HG03039 (cell line): ENCODE data around the gene ZNF160.
"Not testable (repeated sequence)": the region's sequence is repeated elsewhere in the genome, so short reads cannot be mapped to it uniquely, and the experiment has no call there.

Experiments
- ATAC-seq: cut with Tn5 transposase; IDR thresholded peaks from one replicate; pipeline ENCODE4 v1.9.1; 2021; ENCODE audit warnings: mild to moderate bottlenecking, moderate library complexity; ENCODE audit not compliant: unreplicated experiment

Gene ZNF160

GRCh38 chr19:53034054-53034453 lies 69.2 kb downstream of the ZNF160 start:
- no peak for ATAC-seq

DNA sequence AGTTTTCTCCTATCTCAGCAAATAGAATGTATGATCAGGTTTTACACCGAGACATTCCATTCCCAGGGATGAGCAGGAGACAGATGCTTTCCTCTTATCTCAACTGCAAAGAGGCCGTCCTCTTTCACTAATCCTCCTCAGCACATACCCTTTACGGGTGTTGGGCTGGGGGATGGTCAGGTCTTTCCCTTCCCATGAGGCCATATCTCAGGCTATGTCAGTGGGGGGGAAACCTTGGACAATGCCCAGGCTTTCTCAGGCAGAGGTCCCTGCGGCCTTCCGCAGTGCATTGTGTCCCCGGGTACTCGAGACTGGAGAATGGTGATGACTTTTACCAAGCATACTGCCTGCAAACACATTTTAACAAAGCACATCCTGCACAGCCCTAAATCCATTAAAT lies 74.9 kb downstream of the ZNF160 start:
- not testable (repeated sequence) for ATAC-seq

GRCh38 chr19:53019684-53020083 lies 83.5 kb downstream of the ZNF160 start:
- ATAC-seq, result no peak
